BLaER1 (cell line): ENCODE results near the gene CYBB.

Experiments
- H3K27ac ChIP-seq: shearing (Covaris generic); formaldehyde crosslinking; 2 replicates; pipeline ENCODE4 v1.8.1; 2022
- H3K27me3 ChIP-seq: shearing (Covaris generic); formaldehyde crosslinking; 2 replicates; pipeline ENCODE4 v1.8.1; 2022
- H3K36me3 ChIP-seq: shearing (Covaris generic); formaldehyde crosslinking; 2 replicates; pipeline ENCODE4 v1.8.1; 2022
- H3K4me1 ChIP-seq: shearing (Covaris generic); formaldehyde crosslinking; 2 replicates; pipeline ENCODE4 v1.8.1; 2022
- H3K4me2 ChIP-seq: shearing (Covaris generic); formaldehyde crosslinking; 2 replicates; pipeline ENCODE4 v1.8.1; 2022
- H3K4me3 ChIP-seq: shearing (Covaris generic); formaldehyde crosslinking; 2 replicates; pipeline ENCODE4 v1.8.1; 2022
- H3K9ac ChIP-seq: shearing (Covaris generic); formaldehyde crosslinking; 2 replicates; pipeline ENCODE4 v1.8.1; 2022
- H3K9me3 ChIP-seq: shearing (Covaris generic); formaldehyde crosslinking; 2 replicates; pipeline ENCODE4 v1.8.1; 2022
- H4K20me1 ChIP-seq: shearing (Covaris generic); formaldehyde crosslinking; 2 replicates; pipeline ENCODE4 v1.8.1; 2022
- Cebpa-rat ChIP-seq: shearing (Covaris generic); IDR thresholded peaks from 2 replicates; pipeline ENCODE4 v1.8.1; 2022

The CYBB gene

GRCh38 chrX:37802028-37802427, 22.2 kb downstream of the CYBB start:
- Histone ChIP-seq H3K9ac (no peak overlapping the region), H3K27ac (peak overlapping the region; percentile 63), H3K4me1 (peaks cover 55% of the 10 kb centered on the region), H3K9me3 (peaks cover 4% of the 10 kb centered on the region; the same call in 1 of the 2 replicates), H3K36me3 (no peaks in the 10 kb centered on the region), H3K4me2 (peak overlapping the region; percentile 61), H4K20me1 (no peaks in the 10 kb centered on the region), H3K27me3 (no peaks in the 10 kb centered on the region), H3K4me3 (no peak overlapping the region)
- TF ChIP-seq Cebpa-rat = no peak

- Histone ChIP-seq H3K9ac (no peak overlapping the region), H3K27ac (peak overlapping the region; percentile 40; the same call in 1 of the 2 replicates), H3K36me3 (no peaks in the 10 kb centered on the region), H3K9me3 (peaks cover 6% of the 10 kb centered on the region; the same call in 1 of the 2 replicates), H3K27me3 (no peaks in the 10 kb centered on the region), H4K20me1 (no peaks in the 10 kb centered on the region), H3K4me1 (peaks cover 46% of the 10 kb centered on the region), H3K4me2 (peak overlapping the region; percentile 61), H3K4me3 (no peak overlapping the region)
- TF ChIP-seq Cebpa-rat = no peak
Measured at GRCh38 chrX:37803057-37803456, 23.2 kb downstream of the CYBB start.

GRCh38 chrX:37809970-37810369, 30.1 kb downstream of the CYBB start:
- H3K9me3 ChIP-seq = 0 out of 2 replicates have a peak, but pooled peaks cover 4% of the 10 kb centered on the region
- H4K20me1 ChIP-seq = no peaks in the 10 kb centered on the region
- no peak overlapping the region for H3K27ac ChIP-seq
- H3K36me3 ChIP-seq = no peaks in the 10 kb centered on the region
- H3K27me3 ChIP-seq = no peaks in the 10 kb centered on the region
- no peak overlapping the region for H3K4me3 ChIP-seq
- H3K4me2 ChIP-seq = no peak overlapping the region
- no peak overlapping the region for H3K9ac ChIP-seq
- peaks cover 53% of the 10 kb centered on the region for H3K4me1 ChIP-seq
- no peak for TF ChIP-seq Cebpa-rat

GRCh38 chrX:37812110-37812509, 32.3 kb downstream of the CYBB start:
- TF ChIP-seq Cebpa-rat = no peak
- Histone ChIP-seq H3K27me3 (no peaks in the 10 kb centered on the region), H3K36me3 (no peaks in the 10 kb centered on the region), H3K4me1 (peaks cover 68% of the 10 kb centered on the region), H3K9me3 (0 out of 2 replicates have a peak, but pooled peaks cover 4% of the 10 kb centered on the region), H4K20me1 (no peaks in the 10 kb centered on the region), H3K9ac (no peak overlapping the region), H3K27ac (0 out of 2 replicates have a peak overlapping the region, but pooled peaks have one; percentile 40), H3K4me3 (no peak overlapping the region), H3K4me2 (peak overlapping the region; percentile 50)

- H3K4me1 ChIP-seq = peaks cover 82% of the 10 kb centered on the region
- H3K36me3 ChIP-seq = no peaks in the 10 kb centered on the region
- H3K9me3 ChIP-seq = no peaks in the 10 kb centered on the region
- H3K4me3 ChIP-seq = no peak overlapping the region
- H3K27ac ChIP-seq = peak overlapping the region; percentile 45; the same call in 1 of the 2 replicates
- H3K4me2 ChIP-seq = peak overlapping the region; percentile 50
- H3K27me3 ChIP-seq = no peaks in the 10 kb centered on the region
- TF ChIP-seq Cebpa-rat = no peak
- H4K20me1 ChIP-seq = no peaks in the 10 kb centered on the region
- H3K9ac ChIP-seq = no peak overlapping the region
Measured at GRCh38 chrX:37813570-37813969, 33.7 kb downstream of the CYBB start.

- H3K27me3 ChIP-seq = no peaks in the 10 kb centered on the region
- H3K27ac ChIP-seq = peak overlapping the region; percentile 45
- no peak overlapping the region for H3K9ac ChIP-seq
- no peak for TF ChIP-seq Cebpa-rat
- no peaks in the 10 kb centered on the region for H3K9me3 ChIP-seq
- peak overlapping the region; percentile 72 for H3K4me2 ChIP-seq
- no peak overlapping the region for H3K4me3 ChIP-seq
- no peaks in the 10 kb centered on the region for H3K36me3 ChIP-seq
- peaks cover 99% of the 10 kb centered on the region for H3K4me1 ChIP-seq
- no peaks in the 10 kb centered on the region for H4K20me1 ChIP-seq
Measured at GRCh38 chrX:37815366-37815765, 35.5 kb downstream of the CYBB start.

- Histone ChIP-seq H3K9ac (no peak overlapping the region), H3K9me3 (no peaks in the 10 kb centered on the region), H4K20me1 (no peaks in the 10 kb centered on the region), H3K4me1 (peaks cover 98% of the 10 kb centered on the region), H3K27ac (peak overlapping the region; percentile 83), H3K27me3 (no peaks in the 10 kb centered on the region), H3K4me2 (peak overlapping the region; percentile 72), H3K4me3 (no peak overlapping the region), H3K36me3 (no peaks in the 10 kb centered on the region)
- no peak for TF ChIP-seq Cebpa-rat
Measured at GRCh38 chrX:37816766-37817165, 36.9 kb downstream of the CYBB start.

- Histone ChIP-seq H3K9me3 (no peaks in the 10 kb centered on the region), H3K27ac (peak overlapping the region; percentile 83), H3K27me3 (no peaks in the 10 kb centered on the region), H3K4me2 (peak overlapping the region; percentile 72), H3K4me1 (peaks cover 98% of the 10 kb centered on the region), H3K4me3 (no peak overlapping the region), H4K20me1 (no peaks in the 10 kb centered on the region), H3K9ac (0 out of 2 replicates have a peak overlapping the region, but pooled peaks have one; percentile 54), H3K36me3 (no peaks in the 10 kb centered on the region)
- TF ChIP-seq Cebpa-rat = no peak
Measured at GRCh38 chrX:37817176-37817575, 37.3 kb downstream of the CYBB start.

GRCh38 chrX:37817579-37817978, 37.7 kb downstream of the CYBB start:
- no peak for TF ChIP-seq Cebpa-rat
- H3K36me3 ChIP-seq = no peaks in the 10 kb centered on the region
- peak overlapping the region; percentile 54; the same call in 1 of the 2 replicates for H3K9ac ChIP-seq
- H3K9me3 ChIP-seq = no peaks in the 10 kb centered on the region
- no peaks in the 10 kb centered on the region for H3K27me3 ChIP-seq
- H3K4me2 ChIP-seq = peak overlapping the region; percentile 72
- no peaks in the 10 kb centered on the region for H4K20me1 ChIP-seq
- peak overlapping the region; percentile 83 for H3K27ac ChIP-seq
- H3K4me3 ChIP-seq = peak overlapping the region; percentile 41; the same call in 1 of the 2 replicates
- peaks cover 98% of the 10 kb centered on the region for H3K4me1 ChIP-seq

- no peak for TF ChIP-seq Cebpa-rat
- H3K9ac ChIP-seq = peak overlapping the region; percentile 43; the same call in 1 of the 2 replicates
- H3K4me1 ChIP-seq = peaks cover 98% of the 10 kb centered on the region
- H3K4me3 ChIP-seq = peak overlapping the region; percentile 41
- H3K36me3 ChIP-seq = no peaks in the 10 kb centered on the region
- H3K4me2 ChIP-seq = peak overlapping the region; percentile 72
- no peaks in the 10 kb centered on the region for H3K9me3 ChIP-seq
- no peaks in the 10 kb centered on the region for H4K20me1 ChIP-seq
- peak overlapping the region; percentile 83 for H3K27ac ChIP-seq
- no peaks in the 10 kb centered on the region for H3K27me3 ChIP-seq
Measured at GRCh38 chrX:37818031-37818430, 38.2 kb downstream of the CYBB start.

- Histone ChIP-seq H3K4me2 (peak overlapping the region; percentile 72; the same call in 1 of the 2 replicates), H3K4me1 (peaks cover 90% of the 10 kb centered on the region), H3K9me3 (no peaks in the 10 kb centered on the region), H3K27me3 (no peaks in the 10 kb centered on the region), H3K27ac (peak overlapping the region; percentile 58; the same call in 1 of the 2 replicates), H4K20me1 (no peaks in the 10 kb centered on the region), H3K9ac (no peak overlapping the region), H3K36me3 (no peaks in the 10 kb centered on the region), H3K4me3 (no peak overlapping the region)
- TF ChIP-seq Cebpa-rat = no peak
Measured at GRCh38 chrX:37820646-37821045, 40.8 kb downstream of the CYBB start.
